Chondrocyte (in vitro differentiated cells): ENCODE results near the gene MYBBP1A. TPM values are rescaled to one million over a fixed set of nuclear protein-coding genes. Genes with fewer than 3 reads are reported as not detected.

Source experiments
- DNase-seq: peaks from one replicate; pipeline ENCODE4 v3.0.0; 2021; ENCODE audit warnings: mixed read lengths, low spot score
- H3K27ac Mint-ChIP-seq: one replicate; pipeline ENCODE4 v1.8.0; 2021; ENCODE audit warnings: mild to moderate bottlenecking, moderate library complexity, mixed read lengths; ENCODE audit not compliant: unreplicated experiment
- H3K27me3 Mint-ChIP-seq: 2 replicates; pipeline ENCODE4 v1.8.0; 2021; ENCODE audit warnings: low read depth, mixed read lengths
- H3K36me3 Mint-ChIP-seq: 2 replicates; pipeline ENCODE4 v1.8.0; 2021; ENCODE audit warnings: low read depth, mixed read lengths
- H3K4me1 Mint-ChIP-seq: 2 replicates; pipeline ENCODE4 v1.8.0; 2021; ENCODE audit warnings: low read depth, mild to moderate bottlenecking, mixed read lengths
- H3K4me3 Mint-ChIP-seq: one replicate; pipeline ENCODE4 v1.8.0; 2021; ENCODE audit warnings: mild to moderate bottlenecking, moderate library complexity, mixed read lengths; ENCODE audit not compliant: unreplicated experiment
- H3K9me3 Mint-ChIP-seq: 2 replicates; pipeline ENCODE4 v1.8.0; 2021; ENCODE audit warnings: low read depth, mixed read lengths
- CTCF ChIP-seq: fragments of 200-600 bp; sonication (generic); IDR thresholded peaks from 2 replicates; pipeline ENCODE4 v1.5.0; 2021; ENCODE audit warnings: antibody characterized with exemption, mild to moderate bottlenecking, moderate library complexity
- total RNA-seq: library from RNA; stranded (reverse); gene quantifications from 3 replicates; pipeline ENCODE4 v1.2.1, GENCODE V29; 2021

Gene MYBBP1A
- total RNA-seq, 1 donor from 2014 or later, result 33.6 TPM

- Mint-ChIP-seq H3K36me3 (no peaks in the 10 kb centered on the region), H3K4me3 (no peak overlapping the region), H3K4me1 (peaks cover 7% of the 10 kb centered on the region), H3K27ac (no peak overlapping the region), H3K27me3 (peaks cover 2% of the 10 kb centered on the region), H3K9me3 (no peaks in the 10 kb centered on the region)
- TF ChIP-seq CTCF, result peak; percentile 91
- DNase-seq, result no peak
Observed at GRCh38 chr17:4566785-4567184, 11.6 kb upstream of the MYBBP1A start.

GRCh38 chr17:4565209-4566141, 10.3 kb upstream of the MYBBP1A start:
- TF ChIP-seq CTCF, result peak; percentile 88
- Mint-ChIP-seq H3K27me3 (peaks cover 10% of the 10 kb centered on the region), H3K4me3 (no peak overlapping the region), H3K36me3 (no peaks in the 10 kb centered on the region), H3K27ac (no peak overlapping the region), H3K4me1 (peaks cover 7% of the 10 kb centered on the region), H3K9me3 (no peaks in the 10 kb centered on the region)
- DNase-seq, result no peak

GRCh38 chr17:4562015-4562969, 7.1 kb upstream of the MYBBP1A start:
- Mint-ChIP-seq H3K4me3 (no peak overlapping the region), H3K36me3 (no peaks in the 10 kb centered on the region), H3K9me3 (no peaks in the 10 kb centered on the region), H3K27ac (no peak overlapping the region), H3K27me3 (peaks cover 10% of the 10 kb centered on the region), H3K4me1 (peaks cover 7% of the 10 kb centered on the region)
- TF ChIP-seq CTCF, result no peak
- no peak for DNase-seq

- Mint-ChIP-seq H3K27ac (no peak overlapping the region), H3K27me3 (peaks cover 10% of the 10 kb centered on the region), H3K4me1 (peaks cover 13% of the 10 kb centered on the region), H3K36me3 (no peaks in the 10 kb centered on the region), H3K9me3 (no peaks in the 10 kb centered on the region), H3K4me3 (no peak overlapping the region)
- no peak for DNase-seq
- peak; percentile 26 for TF ChIP-seq CTCF
Observed at GRCh38 chr17:4560837-4561256, 5.7 kb upstream of the MYBBP1A start.

GRCh38 chr17:4560421-4560820, 5.2 kb upstream of the MYBBP1A start, which contains the start of gene GGT6:
Gene GGT6 (minus strand): TSS chr17:4560577. CDS start chr17:4560521, 56 bp downstream.
- Mint-ChIP-seq H3K4me1 (peaks cover 13% of the 10 kb centered on the region), H3K36me3 (no peaks in the 10 kb centered on the region), H3K9me3 (no peaks in the 10 kb centered on the region), H3K4me3 (no peak within 1 kb of the TSS), H3K27ac (no peak within 1 kb of the TSS), H3K27me3 (peaks cover 10% of the 10 kb centered on the region)
- DNase-seq, result no peak
- TF ChIP-seq CTCF, result no peak
